OCI-LY7 (cell line): Measurements from ENCODE around the gene USP48.

Experiments used
- CTCF ChIP-seq: fragments of 200-600 bp; sonication (generic); conservative IDR thresholded peaks from 2 replicates; pipeline ENCODE4 v1.5.1; 2014; ENCODE audit warnings: mild to moderate bottlenecking, antibody characterized with exemption, low read length, moderate library complexity, mixed read lengths
- EZH2phosphoT487 ChIP-seq: fragments of 200-600 bp; sonication (generic); IDR thresholded peaks from 2 replicates; pipeline ENCODE4 v1.6.1; 2018; ENCODE audit warnings: low read depth, borderline replicate concordance, mild to moderate bottlenecking, mixed run types, antibody characterized with exemption, low read length, moderate library complexity, mixed read lengths

GRCh38 chr1:21823206-21823979, 40.4 kb upstream of the USP48 start:
- TF ChIP-seq CTCF (no peak), EZH2phosphoT487 (no peak)
